A549 treated with dexamethasone at 1 μM for 4 hours (cell line): ENCODE results near the gene PET117. TPM values are rescaled to one million over a fixed set of nuclear protein-coding genes. Genes with fewer than 3 reads are reported as not detected.

Experiments used
- total RNA-seq: library from RNA; stranded (reverse); fragments of 200-300 nt; extraction: Qiagen RNA extraction; gene quantifications from 5 replicates; pipeline ENCODE4 v1.2.3, GENCODE V29; 2022

Gene PET117, protein sequence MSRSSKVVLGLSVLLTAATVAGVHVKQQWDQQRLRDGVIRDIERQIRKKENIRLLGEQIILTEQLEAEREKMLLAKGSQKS
- total RNA-seq, result 20.3 to 30.4 TPM (median 24.8 TPM) in 5 replicates

GRCh38 chr20:18137412-18138265 is at the start of gene PET117, which contains the start of gene KAT14:
Gene PET117, plus strand, starts transcription at chr20:18137863. Its CDS starts 93 bp downstream, at chr20:18137956.
Gene KAT14, plus strand, starts transcription at chr20:18137863. Its CDS starts 4,798 bp downstream, at chr20:18142661.

Other genes starting within 250 kb of the PET117 start
- gene SNX5, start 169.1 kb upstream of the PET117 start, total RNA-seq, result 233 to 245 TPM (median 238 TPM) in 5 replicates
- gene MGME1, start 168.8 kb upstream of the PET117 start, total RNA-seq, result 36.8 to 45.1 TPM (median 41.1 TPM) in 5 replicates
- gene OVOL2, start 79.9 kb upstream of the PET117 start, total RNA-seq, result 0.21 to 0.43 TPM (median 0.33 TPM) in 4 of 5 replicates, not detected in the other
- 9.7 to 11.3 TPM (median 10.3 TPM) in 5 replicates for gene KAT14, start within 50 bp of the PET117 start, total RNA-seq
- 11.4 to 13.5 TPM (median 11.7 TPM) in 5 replicates for gene ZNF133, start 150.7 kb downstream of the PET117 start, total RNA-seq